Stimulated activated CD4-positive, alpha-beta T cell treated with anti-CD3 and anti-CD28 coated beads, Interleukin-2, amount 100 ng/mL, for 24 hours (primary cell): ENCODE measurements around the gene BICRA.

Source experiments
- DNase-seq, 2 donors: peaks; one replicate each; pipeline ENCODE4 v3.0.0-alpha.2; 2020

BICRA gene

DNA sequence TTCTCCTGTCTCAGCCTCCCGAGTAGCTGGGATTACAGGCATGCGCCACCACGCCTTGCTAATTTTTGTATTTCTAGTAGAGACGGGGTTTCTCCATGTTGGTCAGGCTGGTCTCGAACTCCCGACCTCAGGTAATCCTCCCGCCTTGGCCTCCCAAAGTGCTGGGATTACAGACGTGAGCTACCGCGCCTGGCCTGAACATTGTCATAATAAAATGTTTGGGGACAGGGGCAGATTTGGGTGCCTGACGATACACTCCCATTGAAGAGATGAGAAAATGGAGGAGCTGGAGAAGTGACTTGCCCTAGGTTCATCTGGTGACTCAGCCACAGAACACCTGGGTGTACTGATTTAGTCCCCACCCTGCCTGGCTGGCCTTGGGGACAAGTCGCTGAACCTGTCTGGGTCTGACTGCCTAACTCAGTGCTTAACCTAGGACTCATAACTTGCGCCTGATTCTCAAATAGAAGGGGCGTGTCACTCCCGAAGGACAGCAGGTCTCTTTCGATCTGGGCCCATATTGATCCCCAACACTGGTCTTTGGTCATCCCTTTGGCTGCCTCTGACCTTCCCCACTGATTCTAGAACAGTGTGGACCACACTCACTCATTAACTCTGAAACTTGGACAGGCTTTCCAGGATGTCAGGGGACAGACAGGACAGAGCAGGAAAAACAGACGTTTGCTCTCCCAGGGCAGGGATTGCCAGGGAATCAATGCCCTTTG is 7.6 kb upstream of the BICRA start:
- no peak for DNase-seq

DNA sequence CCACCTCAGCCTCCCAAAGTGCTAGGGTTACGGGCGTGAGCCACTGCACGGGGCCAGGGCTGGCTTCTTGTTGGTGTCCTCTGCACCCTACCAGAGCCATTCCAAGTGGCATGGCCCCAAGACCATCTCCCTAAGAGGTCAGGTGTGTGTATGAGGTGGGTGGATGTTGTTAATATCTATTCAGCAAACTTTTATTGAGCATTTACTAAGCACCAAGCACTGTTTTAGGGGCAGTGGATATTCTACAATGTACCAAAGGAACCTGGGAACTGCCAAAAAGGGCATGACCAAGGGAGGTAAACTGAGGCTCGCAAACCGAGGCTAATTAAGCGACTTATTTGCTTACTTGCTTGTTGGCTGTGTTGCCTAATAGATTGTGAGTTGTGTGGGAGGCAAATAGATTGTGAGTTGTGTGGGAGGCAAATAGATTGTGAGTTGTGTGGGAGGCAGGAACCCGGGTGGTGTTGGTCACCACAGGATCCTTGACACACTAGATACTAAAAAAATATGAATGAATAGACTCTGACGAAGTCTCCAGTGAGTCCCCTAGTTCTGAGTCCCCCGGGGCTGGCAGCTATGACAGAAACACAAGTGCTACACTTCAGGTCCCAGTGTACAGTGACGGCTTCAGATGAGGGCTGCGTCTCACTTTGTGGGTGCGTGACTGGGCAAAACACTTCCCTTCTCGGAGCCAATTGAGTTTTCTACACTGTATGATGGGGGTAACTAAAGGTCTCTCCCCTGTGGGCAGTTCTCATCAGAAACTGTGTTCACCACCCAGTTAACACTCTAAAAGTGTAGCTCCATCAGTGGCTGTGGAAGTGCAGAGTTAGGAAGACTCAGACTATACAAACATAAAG is 5.0 kb upstream of the BICRA start:
- DNase-seq, result no peak

DNA sequence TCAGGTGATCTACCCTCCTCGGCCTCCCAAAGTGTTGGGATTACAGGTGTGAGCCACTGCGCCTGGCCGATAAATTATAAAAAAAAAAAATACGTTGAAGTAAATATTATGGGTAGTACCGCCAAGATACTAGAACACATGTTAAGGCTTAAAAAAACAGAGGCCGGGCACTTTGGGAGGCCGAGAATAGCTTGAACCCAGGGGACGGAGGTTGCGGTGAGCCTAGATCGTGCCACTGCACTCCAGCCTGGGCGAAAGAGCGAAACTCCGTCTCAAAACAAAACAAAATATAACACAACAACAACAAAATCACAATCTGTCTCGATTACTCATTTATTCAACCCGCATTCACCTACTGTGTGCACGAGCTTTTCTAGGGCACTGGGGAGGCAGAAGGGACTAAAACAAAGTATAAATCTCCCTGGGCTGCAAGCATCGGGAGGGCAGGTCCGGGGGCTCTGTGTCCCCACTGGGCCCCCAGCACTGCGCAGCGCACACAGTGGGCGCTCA is 1.3 kb upstream of the BICRA start:
- no peak for DNase-seq

DNA sequence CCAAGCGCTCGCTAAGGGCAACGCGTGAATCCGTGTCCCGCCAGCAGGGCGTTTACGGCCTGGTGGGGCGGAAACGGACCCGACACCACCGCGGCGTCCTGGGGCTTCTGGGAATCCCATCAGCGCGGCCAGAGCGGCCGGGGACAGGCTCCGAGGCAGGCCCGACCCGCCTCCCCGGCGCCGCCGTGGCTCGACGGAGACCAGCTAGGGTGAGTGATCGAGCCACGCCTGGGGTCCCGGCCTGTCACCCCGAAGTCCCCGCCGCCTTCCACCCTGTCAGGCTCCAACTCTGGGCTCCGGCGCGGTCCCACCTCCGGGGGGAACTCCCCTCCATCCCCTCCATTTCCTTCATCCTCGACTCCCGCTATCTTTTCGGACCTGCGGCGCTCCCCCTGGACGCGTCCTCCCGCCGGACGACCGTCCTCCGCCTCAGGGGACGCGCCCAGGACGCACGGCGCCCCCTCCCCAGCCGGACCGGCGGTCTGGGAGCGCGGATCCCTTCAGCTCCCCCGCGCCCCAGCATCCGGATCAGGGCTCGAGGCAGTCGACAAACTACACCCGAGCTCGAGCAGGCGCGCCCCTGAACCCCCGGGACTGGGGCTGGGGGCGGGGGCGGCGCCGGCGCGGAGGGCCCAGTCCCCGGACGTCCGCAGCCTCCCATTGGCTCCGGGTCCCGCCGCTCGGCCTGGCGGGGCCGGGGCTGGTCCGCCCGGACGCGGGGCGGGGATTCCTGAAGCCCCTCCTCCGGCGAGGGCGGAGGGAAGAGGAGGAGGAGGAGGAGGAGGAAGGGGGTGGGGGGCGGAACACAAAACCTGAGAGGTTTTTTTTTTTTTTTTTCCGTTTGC is 638 bp upstream of the BICRA start:
- DNase-seq, result peak; percentile 97 to 98

DNA sequence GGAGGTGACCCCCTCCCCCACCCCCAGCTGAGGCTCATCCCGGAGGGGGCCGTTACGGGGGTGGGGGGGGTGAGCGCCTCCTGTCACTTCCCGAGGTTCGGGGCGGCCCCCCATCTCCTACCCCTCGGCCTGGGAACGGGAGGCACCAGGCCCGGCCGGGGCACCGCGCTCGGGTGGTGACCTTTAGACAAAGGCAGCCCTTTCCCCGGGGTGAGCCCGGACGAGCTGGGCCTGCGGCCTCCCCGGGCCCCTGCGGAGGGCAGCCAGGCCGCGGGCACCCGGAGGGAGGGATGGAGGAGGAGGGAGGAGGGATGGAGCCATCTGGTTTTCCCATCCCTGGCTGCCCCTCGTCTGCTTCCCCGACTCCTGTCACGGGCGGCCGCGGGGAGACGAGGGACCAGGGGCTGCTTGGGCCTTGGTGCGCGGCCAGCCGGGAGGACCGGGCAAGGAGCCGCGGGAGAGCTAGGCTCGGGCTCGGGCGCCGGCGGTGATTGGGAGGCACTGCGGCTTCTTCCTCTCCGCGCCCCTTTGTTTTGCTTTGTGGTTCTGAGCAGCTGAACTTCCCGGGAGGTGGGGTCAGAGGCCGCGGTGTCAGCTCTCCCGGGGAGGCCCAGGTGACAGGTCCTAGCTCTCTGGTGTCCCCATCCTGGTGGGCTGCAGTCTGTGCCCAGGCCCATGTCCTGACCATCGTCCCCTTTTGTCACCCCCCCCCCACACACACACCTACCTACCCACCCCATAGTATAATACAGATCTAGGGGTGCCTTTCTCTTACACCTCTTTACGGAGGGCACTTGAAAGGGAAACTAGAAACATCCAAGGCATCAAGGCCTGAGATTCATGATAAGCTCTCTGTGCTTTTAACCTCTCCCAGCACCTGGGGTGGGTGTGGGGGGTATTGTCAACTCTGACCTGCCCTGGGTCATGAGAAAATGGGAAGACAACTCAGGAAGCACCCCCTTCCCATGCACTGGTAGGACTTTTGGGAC is 1.3 kb downstream of the BICRA start:
- peak; percentile 50 to 57 for DNase-seq

DNA sequence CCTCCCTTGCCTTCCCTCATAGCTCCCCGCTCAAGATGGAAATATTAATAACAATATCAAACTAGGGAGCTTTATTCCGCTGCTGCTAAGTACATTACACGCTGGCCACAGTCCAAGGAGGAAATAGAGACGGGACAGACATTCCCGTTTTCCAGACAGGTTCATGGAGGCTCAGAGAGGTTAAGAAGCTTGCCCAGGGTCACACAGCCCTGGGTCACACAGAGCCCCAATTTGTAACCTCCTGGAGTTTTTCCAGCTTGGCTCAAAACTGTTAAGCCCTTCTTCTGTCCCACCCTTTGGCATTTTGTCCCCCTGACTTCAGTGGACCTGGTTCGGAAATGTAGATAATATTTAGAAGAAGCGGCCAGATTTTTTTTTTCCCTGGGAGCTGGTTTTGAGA is 2.0 kb downstream of the BICRA start:
- DNase-seq, result no peak

DNA sequence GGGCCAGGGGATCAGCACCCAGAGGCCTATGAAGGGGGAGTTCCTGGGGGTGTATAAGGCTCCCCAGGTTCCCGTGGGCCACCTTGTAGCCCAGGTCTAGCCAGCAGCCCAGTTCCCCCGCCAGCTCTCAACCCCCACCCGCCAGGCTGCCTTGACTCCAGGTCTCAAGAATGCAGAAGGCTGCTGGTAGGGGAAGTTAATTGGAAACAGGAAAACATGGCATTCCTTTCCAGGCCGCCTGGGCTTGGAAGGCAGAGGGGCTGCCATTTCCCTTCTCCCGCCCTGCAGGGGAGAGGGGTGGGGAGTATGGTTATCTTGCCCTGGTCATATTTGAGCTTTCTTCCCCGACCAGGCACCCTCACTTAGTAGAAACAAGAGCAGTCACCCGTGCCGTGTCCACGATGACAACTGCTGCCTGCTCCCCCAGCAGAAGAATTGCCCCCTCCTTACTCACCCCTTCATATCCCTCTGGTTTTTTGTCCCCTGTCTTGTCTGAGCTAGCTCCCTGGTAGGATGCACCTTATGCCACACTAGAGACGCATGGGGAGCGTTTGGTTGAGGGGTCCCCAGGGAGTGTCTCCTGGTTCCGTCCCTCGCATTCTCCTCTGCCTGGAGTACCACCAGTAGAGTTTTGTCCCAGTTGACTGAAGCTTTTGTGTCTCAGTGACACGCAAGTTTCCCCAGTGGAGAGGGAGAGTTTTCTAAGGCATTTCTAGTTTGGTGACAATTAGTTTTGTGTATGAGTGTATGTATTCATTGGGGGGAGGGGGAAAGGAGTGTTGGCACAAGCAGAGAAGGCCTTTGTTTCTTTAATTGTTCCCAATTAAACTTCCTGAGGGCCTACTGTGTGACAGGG is 4.5 kb downstream of the BICRA start:
- no peak for DNase-seq

DNA sequence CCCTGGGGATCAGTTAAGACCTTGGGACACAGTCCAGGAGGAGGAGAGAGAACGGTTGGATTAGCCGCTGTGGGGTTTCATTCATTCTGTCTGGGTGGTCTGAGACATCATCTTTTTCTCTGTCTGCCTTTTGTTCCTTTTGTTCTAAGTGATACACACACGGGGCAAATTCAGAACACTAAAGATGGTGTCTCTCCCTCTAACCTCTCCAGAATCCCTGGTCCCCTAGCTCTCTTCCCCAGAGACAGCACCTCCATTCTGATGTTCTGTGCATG is 5.0 kb downstream of the BICRA start:
- DNase-seq, result no peak

DNA sequence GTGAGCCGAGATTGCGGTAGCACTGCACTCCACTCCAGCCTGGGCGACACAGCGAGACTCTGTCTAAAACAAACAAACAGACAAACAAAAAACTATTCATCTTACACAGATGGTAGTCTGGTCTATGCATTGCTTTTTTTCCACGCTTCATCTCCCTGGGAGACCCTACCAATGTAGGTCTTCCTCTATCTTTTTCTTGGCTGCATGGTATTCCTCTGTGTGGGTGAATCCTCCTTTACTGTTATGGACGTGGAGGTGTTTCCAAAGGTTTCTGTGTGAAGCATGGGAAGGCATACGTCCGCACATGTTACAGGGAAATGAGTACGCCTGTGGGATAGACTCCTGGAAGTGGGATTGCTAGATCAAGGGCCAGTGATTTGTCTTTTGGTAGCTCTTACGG is 5.6 kb downstream of the BICRA start:
- DNase-seq, result no peak

DNA sequence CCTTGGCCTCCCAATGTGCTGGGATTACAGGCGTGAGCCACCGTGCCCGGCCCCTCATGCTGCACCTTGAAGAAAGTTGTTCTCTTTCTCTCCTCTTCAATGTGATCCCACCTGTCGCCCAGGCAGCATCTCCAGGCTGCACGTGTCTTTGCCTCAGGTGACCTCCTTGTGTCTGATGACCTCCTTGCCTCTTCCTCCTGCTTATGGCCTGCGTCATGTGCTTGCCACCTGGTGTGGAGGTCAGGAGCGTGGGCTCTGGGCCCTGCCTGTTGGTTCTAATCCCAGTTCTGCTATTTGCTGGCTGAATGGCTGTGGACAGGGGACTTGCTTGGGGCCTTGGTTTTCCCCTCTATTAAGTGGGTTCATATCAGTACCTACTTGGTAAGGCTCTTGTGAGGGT is 6.3 kb downstream of the BICRA start:
- no peak for DNase-seq

DNA sequence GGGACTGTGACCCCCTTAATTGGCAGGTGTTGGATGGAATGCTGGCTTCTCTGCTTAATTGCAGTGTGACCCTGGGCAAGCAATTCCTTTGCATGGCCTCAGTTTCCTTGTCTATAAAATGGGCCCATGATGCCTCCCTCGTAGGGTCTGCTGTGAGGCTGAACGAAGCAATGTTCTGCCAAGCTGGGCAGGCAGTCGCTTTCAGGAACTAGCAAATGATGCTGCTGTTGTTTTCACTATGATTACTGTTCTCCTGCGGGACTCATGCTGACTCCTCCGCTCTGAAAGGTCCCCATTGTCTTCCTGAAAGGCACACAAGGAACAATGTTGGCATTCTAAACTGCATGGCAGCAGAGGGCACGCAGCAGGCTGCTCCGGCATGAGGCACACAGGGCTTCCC is 6.8 kb downstream of the BICRA start:
- no peak for DNase-seq

DNA sequence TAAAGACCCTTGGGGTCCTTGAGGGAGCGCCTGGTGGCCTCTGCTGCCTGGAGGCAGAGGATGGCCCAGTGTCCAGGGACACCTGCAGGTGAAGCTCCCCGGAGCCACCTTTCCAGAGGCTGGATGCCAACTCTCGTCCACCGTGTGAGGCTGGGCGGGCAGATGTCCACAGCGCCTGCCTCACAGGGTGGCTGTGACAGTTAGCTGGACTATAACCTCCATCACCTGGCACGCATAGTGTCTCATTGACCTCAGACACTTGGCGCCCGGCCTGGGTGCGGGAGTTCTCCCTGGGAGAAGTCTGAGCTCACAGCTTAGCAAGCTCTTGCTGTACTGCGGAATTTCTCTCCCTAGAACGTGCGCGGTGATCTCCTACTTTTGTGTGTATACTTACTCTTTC is 9.8 kb downstream of the BICRA start:
- no peak for DNase-seq

DNA sequence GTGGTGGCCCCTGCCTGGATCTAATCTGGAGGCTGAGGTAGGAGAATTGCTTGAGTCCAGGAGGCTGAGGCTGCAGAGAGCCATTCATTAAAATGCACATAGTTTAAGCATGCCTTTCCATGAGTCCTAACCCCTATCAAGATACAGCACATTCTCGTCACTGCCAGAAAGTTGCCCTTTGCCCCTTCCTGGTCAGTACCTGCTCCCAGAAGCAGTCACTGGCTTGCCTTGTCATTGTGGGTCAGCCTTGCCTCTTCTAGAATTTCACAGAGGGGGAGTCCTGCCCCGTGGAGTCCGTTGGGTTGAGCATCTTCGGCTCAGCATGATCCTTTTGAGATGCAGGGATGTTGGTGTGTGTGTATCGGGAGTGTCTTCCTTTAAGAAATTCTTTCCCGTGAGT is 10.8 kb downstream of the BICRA start:
- no peak for DNase-seq

DNA sequence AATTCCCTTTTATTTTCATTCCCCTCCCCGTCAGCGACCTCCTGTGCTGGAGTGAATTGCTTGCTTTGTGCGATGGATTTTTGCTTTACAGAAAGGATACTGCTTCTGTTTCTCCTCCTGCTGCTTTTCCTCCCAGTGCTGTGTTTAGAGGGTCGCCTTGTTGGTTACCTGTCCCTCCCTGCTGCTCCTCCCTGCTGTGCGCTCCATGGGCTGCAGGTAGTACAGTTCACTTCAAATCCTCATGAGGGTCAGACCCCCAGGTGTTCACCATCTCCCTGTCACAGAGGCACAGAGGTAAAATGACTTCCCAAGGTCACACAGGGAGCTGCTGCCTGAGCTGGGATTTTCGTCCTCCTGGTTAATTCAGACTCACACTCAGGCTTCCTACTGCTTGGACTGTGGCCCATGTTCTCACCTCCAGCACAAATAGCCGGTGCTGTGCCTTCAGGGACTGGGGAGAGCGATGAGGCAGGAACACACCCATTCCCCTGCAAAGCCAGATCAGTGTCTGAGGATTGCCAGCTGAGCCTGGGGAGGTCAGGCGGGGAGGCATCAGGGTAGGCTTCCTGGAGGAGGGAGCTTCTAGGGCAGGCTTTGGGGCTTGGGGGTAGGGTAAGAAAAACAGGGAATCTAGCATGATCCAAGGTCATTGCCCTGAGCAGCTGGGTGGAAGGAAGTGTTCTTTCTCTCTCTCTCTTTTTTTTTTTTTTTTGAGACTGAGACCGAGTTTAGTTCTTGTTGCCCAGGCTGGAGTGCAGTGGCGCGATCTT is 14.4 kb downstream of the BICRA start:
- DNase-seq, result no peak

DNA sequence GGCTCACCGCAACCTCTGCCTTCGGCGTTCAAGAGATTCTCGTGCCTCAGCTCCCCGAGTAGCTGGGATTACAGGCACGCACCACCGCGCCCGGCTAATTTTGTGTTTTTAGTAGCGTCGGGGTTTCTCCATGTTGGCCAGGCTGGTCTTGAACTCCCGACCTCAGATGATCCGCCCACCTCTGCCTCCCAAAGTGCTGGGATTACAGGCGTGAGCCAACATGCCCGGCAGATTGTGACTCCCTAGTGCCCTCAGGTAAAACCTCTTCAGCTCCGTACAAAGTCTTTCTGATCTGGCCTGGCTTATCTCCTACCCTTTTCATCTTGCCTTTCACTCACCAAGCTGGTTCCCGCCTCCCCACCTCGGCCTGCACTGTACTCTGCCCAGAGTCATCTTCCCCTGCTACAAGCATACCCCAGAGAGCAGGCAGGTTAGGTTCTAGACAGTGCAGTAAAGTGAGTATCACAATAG is 15.0 kb downstream of the BICRA start:
- DNase-seq, result no peak

DNA sequence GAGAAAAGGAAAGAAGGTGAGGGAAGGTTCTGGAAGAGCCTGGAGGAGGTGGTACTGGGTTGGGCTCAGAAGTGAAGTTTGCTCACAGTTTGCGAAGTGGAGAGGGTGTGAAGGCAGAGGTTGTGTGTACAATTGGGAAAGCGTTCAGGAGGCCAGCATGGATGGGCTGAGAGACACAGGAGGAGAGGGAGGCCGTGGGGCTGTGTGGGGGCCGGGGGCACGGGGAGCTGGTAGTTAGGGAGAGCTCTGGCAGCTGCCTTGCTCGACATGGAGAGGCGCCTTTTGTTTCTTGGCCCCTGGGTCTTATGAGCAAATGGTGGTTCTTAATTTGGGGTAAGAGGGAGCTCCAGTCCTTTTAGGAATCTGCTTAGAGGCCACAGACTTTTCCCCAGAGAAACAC is 16.7 kb downstream of the BICRA start:
- no peak for DNase-seq

DNA sequence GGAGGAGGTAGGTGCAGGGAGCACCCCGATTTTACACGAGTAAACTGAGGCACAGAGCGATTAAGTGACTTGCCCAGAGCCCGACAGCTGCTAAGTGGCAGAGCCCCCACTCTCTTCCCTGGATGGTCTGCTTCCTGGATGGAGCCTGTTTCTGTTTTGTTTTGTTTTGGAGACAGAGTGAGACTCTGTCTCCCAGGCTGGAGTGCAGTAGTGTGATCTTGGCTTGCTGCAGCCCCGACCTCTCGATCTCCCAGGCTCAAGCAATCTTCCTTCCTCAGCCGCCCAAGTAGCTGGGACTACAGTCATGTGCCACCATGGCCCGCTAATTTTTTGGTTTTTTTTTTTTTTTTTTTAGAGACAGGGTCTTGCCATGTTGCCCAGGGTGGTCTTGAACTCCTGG is 17.3 kb downstream of the BICRA start:
- DNase-seq, result no peak

DNA sequence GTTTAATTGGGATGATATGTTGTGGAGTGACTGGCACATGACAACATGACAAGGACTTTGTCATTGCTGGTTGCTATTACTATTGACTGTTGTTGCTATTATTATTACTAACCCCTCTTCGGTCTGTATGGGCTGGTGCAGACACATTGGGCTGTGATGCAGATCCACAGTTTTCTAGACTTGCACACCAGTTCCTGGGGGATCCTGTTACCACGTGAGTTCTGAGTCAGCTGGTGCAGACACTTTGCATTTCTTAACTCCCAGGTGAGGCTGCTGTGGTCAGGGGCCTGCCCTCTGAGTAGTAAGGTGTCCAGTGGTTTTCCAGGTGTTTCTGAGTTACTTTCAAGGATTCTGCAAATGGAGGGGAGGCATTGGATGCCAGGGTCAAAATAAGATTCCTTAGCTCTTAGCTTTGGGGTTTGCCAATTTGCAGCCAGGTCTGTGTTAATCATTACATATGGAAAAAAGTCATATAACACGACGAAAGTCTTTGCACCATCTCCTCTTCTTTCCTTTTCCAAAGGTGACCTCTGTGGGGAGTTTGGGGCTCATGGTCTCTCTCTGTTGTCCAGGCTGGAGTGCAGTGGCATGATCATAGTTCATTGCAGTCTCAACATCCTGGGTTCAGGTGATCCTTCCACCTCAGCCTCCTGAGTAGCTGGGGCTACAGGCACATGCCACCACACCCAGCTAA is 19.3 kb downstream of the BICRA start:
- no peak for DNase-seq

DNA sequence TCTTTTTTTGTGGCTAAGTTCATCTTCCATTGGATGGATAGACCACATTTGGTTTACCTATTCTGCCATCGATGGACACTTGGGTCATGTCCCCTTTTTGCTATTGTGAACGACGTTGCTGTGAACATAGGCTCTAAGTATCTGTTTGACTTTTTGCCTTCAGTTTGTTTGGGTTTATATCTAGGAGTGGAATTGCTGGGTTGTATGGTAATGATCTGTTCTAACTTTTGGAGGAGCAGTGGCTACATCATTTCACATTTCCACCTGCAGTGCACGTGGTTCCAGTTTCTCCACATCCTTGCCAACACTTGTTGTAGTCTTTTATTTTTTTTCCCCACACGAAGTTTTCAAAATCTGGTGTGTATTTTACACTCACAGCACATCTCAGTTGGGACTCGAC is 21.7 kb downstream of the BICRA start:
- DNase-seq, result no peak
